Measurements from ENCODE around the gene ARMS2.

The ARMS2 gene, protein sequence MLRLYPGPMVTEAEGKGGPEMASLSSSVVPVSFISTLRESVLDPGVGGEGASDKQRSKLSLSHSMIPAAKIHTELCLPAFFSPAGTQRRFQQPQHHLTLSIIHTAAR

DNA sequence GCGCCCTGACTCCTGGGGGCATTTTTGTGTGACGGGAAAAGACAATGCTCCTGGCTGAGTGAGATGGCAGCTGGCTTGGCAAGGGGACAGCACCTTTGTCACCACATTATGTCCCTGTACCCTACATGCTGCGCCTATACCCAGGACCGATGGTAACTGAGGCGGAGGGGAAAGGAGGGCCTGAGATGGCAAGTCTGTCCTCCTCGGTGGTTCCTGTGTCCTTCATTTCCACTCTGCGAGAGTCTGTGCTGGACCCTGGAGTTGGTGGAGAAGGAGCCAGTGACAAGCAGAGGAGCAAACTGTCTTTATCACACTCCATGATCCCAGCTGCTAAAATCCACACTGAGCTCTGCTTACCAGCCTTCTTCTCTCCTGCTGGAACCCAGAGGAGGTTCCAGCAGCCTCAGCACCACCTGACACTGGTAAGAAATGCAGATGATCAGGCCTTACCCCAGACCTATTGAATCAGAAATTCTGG is at the start of gene ARMS2:
TSS of gene ARMS2 (plus strand) at position 51 of the 478 bp plus-strand sequence. CDS start at position 126, 75 bp downstream.
- no peak within 1 kb of the TSS for H3K27ac Mint-ChIP-seq
- ATAC-seq (no peak), DNase-seq (no peak)
- peaks cover 55% of the 10 kb centered on the region for H3K27me3 Mint-ChIP-seq
- H3K9me3 Mint-ChIP-seq = no peaks in the 10 kb centered on the region
- peaks cover 7% of the 10 kb centered on the region for H3K4me1 Mint-ChIP-seq
- no peak within 1 kb of the TSS for H3K4me3 Mint-ChIP-seq

DNA sequence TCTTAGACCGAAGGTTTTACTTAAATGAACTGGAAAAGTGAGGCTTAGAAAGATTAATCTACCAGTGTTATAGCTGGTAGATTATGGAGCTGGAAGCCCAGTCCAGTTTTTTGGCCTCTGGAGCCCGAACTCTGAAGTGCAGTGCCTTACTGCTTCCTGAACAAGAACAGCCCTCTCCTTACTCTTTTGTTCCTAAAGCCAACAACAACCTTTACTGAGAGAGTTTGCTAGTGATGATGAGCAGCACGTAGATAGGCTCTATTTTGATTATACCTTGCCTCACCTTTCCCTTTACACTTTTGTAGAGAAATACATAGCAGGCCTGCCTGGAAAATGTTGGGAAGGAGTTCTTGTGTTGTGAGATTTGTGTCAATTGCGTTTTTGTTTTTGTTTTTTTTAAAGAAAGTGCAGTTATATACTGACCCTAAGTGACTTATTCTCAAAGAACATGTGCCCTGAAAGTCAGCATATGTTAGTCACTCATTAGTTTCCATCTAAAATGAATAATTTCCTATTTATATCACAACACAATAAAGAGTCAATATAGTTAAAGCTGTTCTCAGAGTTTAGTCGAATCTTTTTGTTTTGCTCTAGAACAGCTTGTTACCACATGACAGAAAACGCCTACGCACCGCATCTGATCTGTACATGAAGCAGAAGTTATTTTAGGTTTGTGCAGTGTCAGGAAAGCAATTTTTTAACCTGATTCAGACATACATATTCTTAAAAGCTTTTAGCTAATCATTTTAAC is 46.9 kb upstream of the ARMS2 start:
- ATAC-seq (peak; percentile 59), DNase-seq (peak in 1 of 2 donors; percentile 20)
- peak overlapping the region in 1 of 2 donors; percentile 51 for H3K4me3 Mint-ChIP-seq
- H3K27ac Mint-ChIP-seq = peak overlapping the region; percentile 14 to 47
- peaks cover 42% of the 10 kb centered on the region for H3K4me1 Mint-ChIP-seq
- no peaks in the 10 kb centered on the region for H3K9me3 Mint-ChIP-seq
- no peaks in the 10 kb centered on the region for H3K27me3 Mint-ChIP-seq

DNA sequence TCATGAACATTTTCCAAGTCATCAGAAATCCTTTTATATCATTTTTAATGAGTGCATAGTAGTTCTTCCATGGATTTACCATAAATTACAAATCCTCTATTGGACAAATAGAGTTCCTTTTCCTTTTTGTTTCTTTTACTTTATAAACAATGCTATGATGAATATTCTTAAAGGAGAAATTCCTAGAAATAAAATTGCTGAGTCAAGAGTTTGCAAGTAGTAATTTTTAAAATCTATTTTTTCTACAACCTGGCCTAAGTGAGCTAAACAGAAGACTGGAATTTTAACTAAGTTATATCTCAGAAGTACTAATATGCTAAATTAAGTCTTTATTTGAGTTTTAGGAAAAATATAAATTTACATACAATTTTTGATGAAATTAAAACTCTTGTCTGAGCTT is 41.1 kb upstream of the ARMS2 start:
- DNase-seq (no peak), ATAC-seq (no peak)
- Mint-ChIP-seq H3K27me3 (no peaks in the 10 kb centered on the region), H3K27ac (no peak overlapping the region), H3K4me3 (no peak overlapping the region), H3K9me3 (peaks cover 0 to 5% of the 10 kb centered on the region in 2 donors), H3K4me1 (peaks cover 50% of the 10 kb centered on the region)

DNA sequence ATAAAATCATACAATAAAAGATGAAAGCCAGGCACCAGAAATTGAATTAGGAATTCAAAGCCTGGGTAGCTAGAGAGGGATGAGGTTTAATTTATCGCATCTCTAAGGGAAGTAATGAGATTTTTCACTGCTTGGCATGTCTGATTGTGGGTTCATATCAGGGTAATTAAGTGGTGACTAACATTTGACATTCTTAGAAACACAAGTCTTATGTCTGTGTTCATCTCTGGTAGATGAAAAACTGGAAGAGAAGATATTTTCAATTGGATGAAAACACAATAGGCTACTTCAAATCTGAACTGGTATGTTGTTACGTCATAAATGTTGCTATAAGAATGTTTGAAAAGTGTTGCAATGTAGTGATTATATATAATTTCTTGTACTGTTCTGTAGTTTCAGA is 36.8 kb upstream of the ARMS2 start:
- peak overlapping the region in 1 of 2 donors; percentile 40 for H3K27ac Mint-ChIP-seq
- DNase-seq = no peak
- H3K4me3 Mint-ChIP-seq = no peak overlapping the region
- no peak for ATAC-seq
- H3K4me1 Mint-ChIP-seq = peaks cover 80% of the 10 kb centered on the region
- H3K27me3 Mint-ChIP-seq = no peaks in the 10 kb centered on the region
- H3K9me3 Mint-ChIP-seq = peaks cover 0 to 5% of the 10 kb centered on the region in 2 donors

DNA sequence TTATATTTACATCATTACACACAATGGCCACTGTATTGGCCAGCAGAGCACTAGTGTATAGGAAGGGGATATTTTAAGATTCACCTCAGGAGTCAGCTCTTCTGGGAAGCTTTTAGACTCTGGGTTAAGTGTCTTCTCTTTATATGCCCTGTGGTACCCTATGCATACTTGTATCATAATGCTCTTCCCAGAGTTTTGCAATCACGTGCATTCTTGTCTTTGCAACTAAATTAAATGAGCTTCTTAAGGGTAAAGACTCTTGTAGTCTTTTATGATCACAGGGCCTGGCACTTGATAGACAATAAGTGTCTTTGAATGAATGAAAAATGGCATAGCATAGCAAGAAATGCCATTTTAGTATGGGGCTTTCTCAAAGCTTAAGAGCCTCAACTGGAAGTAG is 35.4 kb upstream of the ARMS2 start:
- H3K4me3 Mint-ChIP-seq = no peak overlapping the region
- ATAC-seq (no peak), DNase-seq (no peak)
- H3K9me3 Mint-ChIP-seq = peaks cover 0 to 5% of the 10 kb centered on the region in 2 donors
- H3K27me3 Mint-ChIP-seq = no peaks in the 10 kb centered on the region
- H3K4me1 Mint-ChIP-seq = peaks cover 80% of the 10 kb centered on the region
- no peak overlapping the region for H3K27ac Mint-ChIP-seq

DNA sequence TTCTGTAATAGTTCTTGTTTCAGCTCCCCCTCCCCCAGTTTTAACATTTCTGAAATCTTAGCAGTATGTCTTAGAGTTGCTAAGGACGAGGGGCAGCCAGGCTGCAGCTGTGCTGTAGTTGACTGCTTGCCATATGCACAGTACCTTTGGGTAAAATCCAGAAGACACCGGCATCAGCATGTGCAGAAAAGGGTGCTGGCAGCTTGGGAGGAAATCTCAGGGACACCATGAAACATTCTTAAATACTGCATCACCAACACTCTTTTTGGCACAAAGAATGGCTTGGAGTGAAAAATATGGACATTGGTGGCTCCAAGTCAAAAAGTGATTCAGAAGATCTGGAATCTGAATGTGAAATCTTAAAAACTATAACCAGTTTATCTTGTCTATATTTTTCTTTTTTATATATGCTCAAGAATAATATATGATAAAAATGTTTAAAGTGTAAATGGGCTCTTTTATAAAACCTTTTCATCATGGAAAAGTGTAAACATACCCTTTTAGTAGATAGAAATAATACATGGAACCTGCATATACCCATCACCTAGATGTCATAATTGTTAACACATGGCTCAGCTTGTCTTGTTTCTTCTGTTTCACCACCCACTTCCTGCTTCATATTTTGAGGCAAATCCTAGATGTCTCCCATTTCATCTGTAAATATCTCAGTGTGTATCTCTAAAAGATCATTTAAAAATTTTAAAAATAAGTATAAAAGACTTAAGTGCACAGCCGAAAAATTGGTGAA is 34.4 kb upstream of the ARMS2 start:
- DNase-seq = no peak
- Mint-ChIP-seq H3K4me3 (peak overlapping the region in 1 of 2 donors; percentile 62), H3K9me3 (peaks cover 0 to 5% of the 10 kb centered on the region in 2 donors), H3K27me3 (no peaks in the 10 kb centered on the region), H3K4me1 (peaks cover 72% of the 10 kb centered on the region), H3K27ac (no peak overlapping the region)
- ATAC-seq = no peak

DNA sequence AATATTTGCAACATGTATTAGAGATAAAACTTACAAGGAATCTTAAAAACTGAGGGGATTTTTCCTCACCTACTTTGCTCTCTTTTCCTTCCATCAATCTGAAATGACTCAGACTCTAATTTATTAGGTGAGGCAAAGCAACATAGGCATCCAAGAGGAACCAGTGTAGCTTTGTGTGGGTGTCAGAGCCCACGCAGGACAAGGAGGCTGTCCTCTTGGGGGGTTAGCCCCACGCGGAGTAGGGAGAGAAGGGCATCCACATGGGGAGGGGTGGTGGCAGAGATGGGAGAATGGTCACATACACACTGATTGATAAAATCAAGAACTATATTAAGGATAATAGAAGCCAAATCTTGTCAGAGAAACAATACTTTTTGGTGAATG is 33.8 kb upstream of the ARMS2 start:
- peak overlapping the region; percentile 14 to 82 for H3K27ac Mint-ChIP-seq

DNA sequence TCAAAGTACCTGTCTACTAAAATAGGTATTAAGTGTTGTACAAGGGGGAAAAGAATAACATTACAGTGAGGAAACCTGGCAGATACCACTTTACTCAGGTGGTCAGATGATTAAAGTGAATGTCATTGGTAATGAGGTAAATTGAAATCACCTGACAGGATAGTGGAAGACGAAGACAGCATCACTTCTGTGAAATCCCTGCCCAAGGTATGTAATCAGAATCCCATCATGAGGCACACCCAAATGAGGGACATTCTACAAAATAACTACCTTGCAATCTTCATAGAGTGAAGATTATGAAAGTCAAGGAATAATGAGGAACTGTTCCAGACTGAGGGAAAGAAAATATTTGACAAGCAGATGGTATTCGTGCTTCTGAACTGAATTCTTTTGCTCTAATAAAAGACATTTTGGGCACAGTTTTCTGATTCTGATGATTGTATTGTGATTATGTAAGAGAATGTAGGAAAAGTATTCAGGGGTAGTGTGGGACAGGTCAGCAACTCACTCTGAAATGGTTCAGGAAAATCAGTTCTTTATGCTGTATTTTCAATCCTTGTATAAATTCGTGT is 33.3 kb upstream of the ARMS2 start:
- Mint-ChIP-seq H3K4me1 (peaks cover 66% of the 10 kb centered on the region), H3K4me3 (peak overlapping the region; percentile 41 to 62), H3K27me3 (no peaks in the 10 kb centered on the region), H3K27ac (peak overlapping the region; percentile 14 to 82), H3K9me3 (peaks cover 0 to 5% of the 10 kb centered on the region in 2 donors)
- peak; percentile 47 for ATAC-seq
- no peak for DNase-seq

More for the DNA sequence above, 33.8 kb upstream of the ARMS2 start:
- peaks cover 67% of the 10 kb centered on the region for H3K4me1 Mint-ChIP-seq
- H3K9me3 Mint-ChIP-seq = peaks cover 0 to 5% of the 10 kb centered on the region in 2 donors
- peak overlapping the region; percentile 41 to 62 for H3K4me3 Mint-ChIP-seq
- DNase-seq (no peak), ATAC-seq (peak; percentile 29)
- no peaks in the 10 kb centered on the region for H3K27me3 Mint-ChIP-seq

DNA sequence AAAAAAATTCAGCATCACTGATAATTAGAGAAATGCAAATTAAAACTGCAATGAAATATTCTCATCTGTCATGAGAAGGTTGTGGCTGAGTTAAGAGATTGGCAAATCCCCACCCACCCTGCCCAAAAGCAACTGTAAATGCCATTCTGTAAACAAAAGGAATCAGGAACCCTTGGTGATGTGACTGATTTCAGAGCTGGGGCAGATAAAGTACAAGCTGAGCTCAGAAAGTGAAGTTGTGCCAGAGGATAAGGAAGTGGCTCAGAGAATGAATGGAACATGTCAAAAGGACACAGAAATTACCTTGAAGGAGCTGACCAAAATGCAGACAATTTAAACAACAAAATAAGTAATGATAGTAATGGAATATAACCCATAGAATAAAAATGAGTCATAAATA is 32.7 kb upstream of the ARMS2 start:
- peaks cover 62% of the 10 kb centered on the region for H3K4me1 Mint-ChIP-seq
- no peaks in the 10 kb centered on the region for H3K27me3 Mint-ChIP-seq
- DNase-seq = no peak
- H3K27ac Mint-ChIP-seq = peak overlapping the region in 1 of 2 donors; percentile 37
- peak overlapping the region; percentile 3 to 33 for H3K4me3 Mint-ChIP-seq
- no peak for ATAC-seq
- H3K9me3 Mint-ChIP-seq = peaks cover 0 to 5% of the 10 kb centered on the region in 2 donors

DNA sequence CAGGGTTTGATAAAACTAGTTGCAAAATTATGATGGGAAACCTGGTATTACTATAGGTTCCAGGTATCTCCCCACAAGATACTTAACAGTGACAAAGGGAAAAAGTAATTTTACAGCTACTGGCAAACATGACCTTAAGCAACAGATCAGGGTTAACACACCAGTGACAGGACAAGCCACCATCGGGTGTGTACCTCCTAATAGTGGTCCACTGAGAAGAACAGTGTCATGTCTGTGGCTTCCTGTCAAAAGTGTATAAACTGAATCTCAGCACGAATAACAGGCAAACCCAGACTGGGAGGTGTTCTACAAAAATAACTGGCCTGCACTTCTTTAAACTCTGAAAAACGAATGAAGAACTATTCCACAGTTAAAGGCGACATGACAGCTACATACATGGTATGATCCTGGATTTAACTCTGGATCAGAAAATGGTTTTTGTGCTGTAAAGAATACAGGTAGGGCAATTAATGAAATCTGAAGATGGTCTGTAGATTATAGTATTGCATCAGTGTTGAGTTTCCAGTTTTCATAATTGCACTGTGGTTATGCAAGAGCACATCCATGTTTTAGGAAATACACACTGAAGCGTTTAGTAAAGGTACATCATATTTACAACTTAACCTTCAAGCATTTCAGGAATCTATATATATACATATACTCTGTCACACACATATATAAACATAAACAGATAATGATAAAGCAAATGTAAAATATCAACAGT is 32.0 kb upstream of the ARMS2 start:
- peaks cover 62% of the 10 kb centered on the region for H3K4me1 Mint-ChIP-seq
- DNase-seq = peak in 1 of 2 donors; percentile 33
- H3K4me3 Mint-ChIP-seq = peak overlapping the region in 1 of 2 donors; percentile 19
- peak; percentile 92 for ATAC-seq
- H3K27ac Mint-ChIP-seq = peak overlapping the region in 1 of 2 donors; percentile 80
- no peaks in the 10 kb centered on the region for H3K27me3 Mint-ChIP-seq
- no peaks in the 10 kb centered on the region for H3K9me3 Mint-ChIP-seq

DNA sequence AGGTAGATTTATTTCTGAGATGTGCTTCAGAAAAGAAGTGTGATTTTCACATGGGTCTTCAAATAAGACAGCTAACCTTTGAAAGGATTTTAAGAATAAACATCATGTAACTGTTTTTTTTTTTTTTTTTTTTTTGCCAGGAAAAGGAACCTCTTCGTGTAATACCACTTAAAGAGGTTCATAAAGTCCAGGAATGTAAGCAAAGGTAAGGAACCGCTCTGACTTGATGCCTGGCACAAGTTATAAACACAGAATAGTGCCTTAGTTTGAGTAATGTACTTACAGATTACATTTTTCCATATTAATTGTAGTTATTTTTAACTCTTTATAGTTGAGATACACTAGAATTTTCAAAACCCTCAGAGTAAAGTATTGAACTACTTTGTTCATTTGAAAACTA is 30.4 kb upstream of the ARMS2 start:
- DNase-seq (no peak), ATAC-seq (no peak)
- Mint-ChIP-seq H3K27ac (no peak overlapping the region), H3K4me3 (no peak overlapping the region), H3K9me3 (no peaks in the 10 kb centered on the region), H3K27me3 (no peaks in the 10 kb centered on the region), H3K4me1 (peaks cover 49% of the 10 kb centered on the region)

DNA sequence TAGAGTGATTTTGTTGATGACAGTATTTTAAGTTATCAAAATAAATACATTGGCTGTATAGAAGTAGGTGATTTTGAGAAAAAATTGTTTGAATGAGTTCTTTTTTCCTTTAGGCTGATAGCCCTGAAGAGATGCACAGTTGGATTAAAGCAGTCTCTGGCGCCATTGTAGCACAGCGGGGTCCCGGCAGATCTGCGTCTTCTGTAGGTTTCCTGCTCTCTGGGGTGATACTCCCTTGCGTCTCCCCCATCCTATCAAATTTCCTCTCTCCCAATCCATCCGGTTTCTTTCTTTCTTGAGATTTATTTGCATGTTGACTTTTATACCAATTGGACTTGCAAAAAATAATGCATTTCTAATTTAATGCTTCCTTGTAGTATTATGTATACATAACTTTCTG is 27.6 kb upstream of the ARMS2 start:
- ATAC-seq (no peak), DNase-seq (no peak)
- Mint-ChIP-seq H3K9me3 (no peaks in the 10 kb centered on the region), H3K27me3 (no peaks in the 10 kb centered on the region), H3K4me1 (peaks cover 23% of the 10 kb centered on the region), H3K27ac (no peak overlapping the region), H3K4me3 (no peak overlapping the region)

DNA sequence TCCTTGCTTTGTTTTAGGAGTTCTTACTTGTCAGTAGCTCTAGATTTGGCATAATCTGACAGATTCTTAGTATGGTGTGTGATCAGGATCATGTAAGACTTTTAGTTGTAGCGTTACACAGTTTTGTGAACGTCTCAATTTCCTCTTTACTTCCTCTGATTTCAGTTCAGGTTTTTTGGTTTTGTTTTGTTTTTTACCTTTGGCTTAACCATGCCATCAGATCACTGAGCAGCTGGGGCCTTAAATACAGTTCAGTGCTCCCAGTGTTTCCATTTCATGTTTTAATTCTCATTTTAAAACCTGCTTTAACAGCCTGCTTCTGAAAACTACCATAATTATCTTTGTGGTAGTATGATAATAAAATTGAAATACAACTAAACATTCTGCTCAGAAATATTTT is 27.2 kb upstream of the ARMS2 start:
- DNase-seq (no peak), ATAC-seq (no peak)
- H3K27ac Mint-ChIP-seq = no peak overlapping the region
- H3K27me3 Mint-ChIP-seq = no peaks in the 10 kb centered on the region
- no peaks in the 10 kb centered on the region for H3K9me3 Mint-ChIP-seq
- H3K4me1 Mint-ChIP-seq = peaks cover 19% of the 10 kb centered on the region
- H3K4me3 Mint-ChIP-seq = no peak overlapping the region

DNA sequence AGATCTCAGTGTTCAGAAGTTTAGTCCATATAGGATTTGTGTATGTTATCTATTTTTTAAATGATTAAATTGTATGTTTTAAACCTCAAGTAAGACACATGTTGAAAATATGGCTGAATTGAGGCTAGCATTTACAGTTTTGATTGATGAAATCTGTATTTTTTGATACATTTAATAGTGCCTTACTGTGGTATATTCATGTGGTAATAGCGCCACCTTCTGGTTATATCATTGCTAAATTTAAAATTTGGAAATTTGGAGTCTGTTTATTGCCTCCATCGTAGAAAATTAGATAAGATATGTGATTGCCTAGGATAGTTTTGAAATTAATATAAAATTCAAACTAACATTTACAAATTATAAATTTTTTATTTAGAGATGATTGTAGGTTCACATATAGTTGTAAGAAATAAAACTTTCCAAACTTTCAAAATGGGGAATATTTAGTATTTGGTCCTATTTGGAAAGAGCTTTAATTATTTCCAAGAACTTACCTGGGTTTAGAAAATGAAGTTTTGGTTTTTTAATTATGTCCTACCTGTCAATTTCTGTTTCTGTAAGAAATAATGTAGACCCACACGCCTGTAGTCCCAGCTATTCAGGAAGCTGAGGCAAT is 19.1 kb upstream of the ARMS2 start:
- ATAC-seq = peak; percentile 53
- Mint-ChIP-seq H3K9me3 (peaks cover 0 to 2% of the 10 kb centered on the region in 2 donors), H3K27ac (no peak overlapping the region), H3K27me3 (no peaks in the 10 kb centered on the region), H3K4me3 (no peak overlapping the region), H3K4me1 (no peaks in the 10 kb centered on the region)
- DNase-seq = no peak

DNA sequence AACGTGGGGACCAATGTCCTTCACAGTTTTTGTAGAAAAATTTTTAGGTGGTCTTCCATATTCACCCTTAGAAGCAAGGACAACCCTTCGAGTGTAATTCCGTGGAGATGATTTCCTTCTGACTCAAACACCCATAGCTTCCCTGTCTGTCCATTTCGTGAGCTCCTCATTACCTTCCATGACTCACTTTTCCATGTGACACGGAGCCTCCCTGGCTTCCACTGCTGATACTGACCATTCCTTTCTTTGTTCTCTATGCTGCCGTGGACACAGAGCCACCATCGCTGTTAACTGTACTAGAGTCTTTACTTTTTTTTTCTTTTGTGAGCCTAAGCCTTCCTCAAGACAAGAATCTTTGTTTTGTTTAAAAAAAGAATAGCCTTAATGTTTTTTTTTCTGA is 12.5 kb upstream of the ARMS2 start:
- ATAC-seq = no peak

More for the DNA sequence above, 12.5 kb upstream of the ARMS2 start:
- Mint-ChIP-seq H3K4me3 (no peak overlapping the region), H3K27me3 (peaks cover 4% of the 10 kb centered on the region), H3K4me1 (no peaks in the 10 kb centered on the region), H3K27ac (no peak overlapping the region), H3K9me3 (peaks cover 0 to 4% of the 10 kb centered on the region in 2 donors)
- no peak for DNase-seq
